Gastroesophageal sphincter (tissue), 3 donors: Measurements from ENCODE around the gene USP9X.

Source experiments
- CTCF ChIP-seq, 4 experiments: fragments of 200-600 bp in 2 of 4; fragments of 450-650 bp in 2 of 4; sonication (generic) in 1 of 4; IDR thresholded peaks; one replicate each; pipeline ENCODE4 v1.5.1; 2017 to 2019; ENCODE audit warnings: antibody characterized with exemption in 4 of 4, mild to moderate bottlenecking in 2 of 4, moderate library complexity in 2 of 4
- EP300 ChIP-seq: sonication (generic); formaldehyde crosslinking; IDR thresholded peaks from one replicate; pipeline ENCODE4 v1.6.1; 2017; ENCODE audit warnings: antibody characterized with exemption, mild to moderate bottlenecking

- TF ChIP-seq CTCF (IDR thresholded peaks at IDR 0.05) (no peak), EP300 (no peak)
Observed at GRCh38 chrX:41128955-41129354, 43.7 kb downstream of the USP9X start.
